ENCODE measurements around the gene PTPRT. TPM values are rescaled to one million over a fixed set of nuclear protein-coding genes. Genes with fewer than 3 reads are reported as not detected.

The PTPRT gene
- total RNA-seq, 3 donors from 2014 or later, result 0.32 to 6.3 (median 4.9) TPM

GRCh38 chr20:43138061-43138770, 51.5 kb downstream of the PTPRT start:
- no peak overlapping the region for H3K4me3 ChIP-seq
- TF ChIP-seq POLR2A (IDR thresholded peaks at IDR 0.05), result no peak
- TF ChIP-seq CTCF (IDR thresholded peaks at IDR 0.05), result no peak
- no peak for TF ChIP-seq POLR2AphosphoS5 (IDR thresholded peaks at IDR 0.05)
- intact Hi-C loops (cut with DNase I; ENCODE audit: low total_unique reads), result no loop called here

GRCh38 chr20:43137160-43137559, 52.5 kb downstream of the PTPRT start:
- DNase-seq (ENCODE audit: low spot score in 2 of 2), result no peak
- Histone ChIP-seq H3K4me1 (no peaks in the 10 kb centered on the region), H3K9me3 (no peaks in the 10 kb centered on the region), H3K27me3 (no peaks in the 10 kb centered on the region), H3K4me3 (no peak overlapping the region), H3K36me3 (no peaks in the 10 kb centered on the region), H3K27ac (no peak overlapping the region)
- intact Hi-C loops (cut with DNase I; ENCODE audit: low total_unique reads), result no loop called here
- TF ChIP-seq CTCF (IDR thresholded peaks at IDR 0.05) (no peak), POLR2AphosphoS5 (IDR thresholded peaks at IDR 0.05) (no peak), POLR2A (IDR thresholded peaks at IDR 0.05) (no peak)

More at GRCh38 chr20:43138061-43138770, 51.5 kb downstream of the PTPRT start:
- H3K27ac ChIP-seq, result no peak overlapping the region
- H3K9me3 ChIP-seq, result no peaks in the 10 kb centered on the region
- H3K27me3 ChIP-seq, result no peaks in the 10 kb centered on the region
- DNase-seq (ENCODE audit: low spot score in 2 of 2), result peak in 1 of 2 donors; percentile 23
- no peaks in the 10 kb centered on the region for H3K4me1 ChIP-seq
- H3K36me3 ChIP-seq, result no peaks in the 10 kb centered on the region

- no peak for DNase-seq (ENCODE audit: low spot score in 2 of 2)
- H3K27me3 ChIP-seq, result no peaks in the 10 kb centered on the region
- no peak overlapping the region for H3K4me3 ChIP-seq
- H3K4me1 ChIP-seq, result no peaks in the 10 kb centered on the region
- intact Hi-C loops (cut with DNase I; ENCODE audit: low total_unique reads), result no loop called here
- no peaks in the 10 kb centered on the region for H3K9me3 ChIP-seq
- TF ChIP-seq POLR2AphosphoS5 (IDR thresholded peaks at IDR 0.05) (no peak), POLR2A (IDR thresholded peaks at IDR 0.05) (no peak)
- H3K36me3 ChIP-seq, result no peaks in the 10 kb centered on the region
- no peak overlapping the region for H3K27ac ChIP-seq
Measured at GRCh38 chr20:43124241-43124640, 65.5 kb downstream of the PTPRT start.

- no peaks in the 10 kb centered on the region for H3K36me3 ChIP-seq
- H3K4me3 ChIP-seq, result no peak overlapping the region
- DNase-seq (ENCODE audit: low spot score in 2 of 2), result no peak
- H3K27me3 ChIP-seq, result no peaks in the 10 kb centered on the region
- H3K9me3 ChIP-seq, result no peaks in the 10 kb centered on the region
- peak overlapping the region in 1 of 2 donors; percentile 34 for H3K27ac ChIP-seq
- TF ChIP-seq POLR2AphosphoS5 (IDR thresholded peaks at IDR 0.05), result no peak
- no peak for TF ChIP-seq POLR2A (IDR thresholded peaks at IDR 0.05)
- TF ChIP-seq CTCF (IDR thresholded peaks at IDR 0.05), result no peak
- intact Hi-C loops (cut with DNase I; ENCODE audit: low total_unique reads), result no loop called here
- H3K4me1 ChIP-seq, result no peaks in the 10 kb centered on the region
Measured at GRCh38 chr20:43123180-43123579, 66.5 kb downstream of the PTPRT start.

- H3K27me3 ChIP-seq, result no peaks in the 10 kb centered on the region
- H3K4me1 ChIP-seq, result no peaks in the 10 kb centered on the region
- TF ChIP-seq CTCF (IDR thresholded peaks at IDR 0.05), result no peak
- no peak for TF ChIP-seq POLR2AphosphoS5 (IDR thresholded peaks at IDR 0.05)
- TF ChIP-seq POLR2A (IDR thresholded peaks at IDR 0.05), result no peak
- H3K27ac ChIP-seq, result no peak overlapping the region
- no peaks in the 10 kb centered on the region for H3K9me3 ChIP-seq
- H3K4me3 ChIP-seq, result no peak overlapping the region
- intact Hi-C loops (cut with DNase I; ENCODE audit: low total_unique reads), result no loop called here
- DNase-seq (ENCODE audit: low spot score in 2 of 2), result no peak
- H3K36me3 ChIP-seq, result no peaks in the 10 kb centered on the region
Measured at GRCh38 chr20:43119720-43120119, 70.0 kb downstream of the PTPRT start.

All from breast epithelium (tissue), 4 donors.